ENCODE data around the gene NUBP2. TPM values are rescaled to one million over a fixed set of nuclear protein-coding genes. Genes with fewer than 3 reads are reported as not detected.

The NUBP2 gene
- total and polyA plus RNA-seq, 4 donors = 28.9 to 80.9 (median 54.1) TPM

DNA sequence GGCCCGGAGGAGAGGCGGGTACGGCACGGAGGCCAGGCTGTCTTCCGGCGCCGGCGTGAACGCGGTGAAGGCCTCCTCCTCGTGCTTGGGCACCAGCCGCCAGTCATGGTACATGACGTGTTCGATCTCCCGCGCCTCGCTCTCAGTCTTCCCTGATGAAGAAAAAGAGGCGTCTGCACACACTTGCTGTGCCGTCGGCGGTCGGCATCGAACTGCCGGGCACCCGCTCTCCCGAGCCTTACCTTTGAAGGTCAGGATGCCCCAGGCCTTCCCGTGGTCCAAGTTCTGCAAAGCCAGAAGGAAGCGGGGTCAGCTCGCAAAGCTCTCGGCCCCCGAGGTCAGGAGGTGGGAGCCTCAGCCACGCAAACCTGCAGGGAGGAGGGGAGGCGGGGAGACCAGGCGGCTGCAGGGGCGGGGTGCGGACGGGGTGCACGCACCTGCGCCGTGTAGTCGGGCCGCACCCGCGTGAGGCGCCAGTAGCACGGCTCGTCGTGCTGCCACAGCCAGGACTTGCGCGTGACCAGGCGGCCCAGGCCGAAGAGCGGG, 10.3 kb upstream of the NUBP2 start, which contains the start of gene EME2:
Gene EME2 (plus strand): TSS at position 449 of the 546 bp plus-strand sequence. CDS start 418 bp downstream, outside the sequence.
- H3K27ac ChIP-seq (ENCODE audit: low read depth in 1 of 2, low read length in 2 of 2) = peak within 1 kb of the TSS; percentile 83 to 94
- peak within 1 kb of the TSS; percentile 73 to 93 (median 78) for H3K4me3 ChIP-seq (ENCODE audit: low read depth in 1 of 3, low read length in 3 of 3)
- peaks cover 0 to 20% (median 6%) of the 10 kb centered on the region in 4 donors for H3K36me3 ChIP-seq (ENCODE audit: control insufficient read depth in 4 of 4, insufficient read depth in 3 of 4, low read depth in 1 of 4, low read length in 3 of 4)
- H3K9me3 ChIP-seq (ENCODE audit: control insufficient read depth in 4 of 4, low read length in 3 of 4) = no peaks in the 10 kb centered on the region
- peak within 1 kb of the TSS; percentile 21 to 89 for H3K9ac ChIP-seq (ENCODE audit: low read depth in 1 of 2, low read length in 2 of 2)
- TF ChIP-seq, protein P1, sequence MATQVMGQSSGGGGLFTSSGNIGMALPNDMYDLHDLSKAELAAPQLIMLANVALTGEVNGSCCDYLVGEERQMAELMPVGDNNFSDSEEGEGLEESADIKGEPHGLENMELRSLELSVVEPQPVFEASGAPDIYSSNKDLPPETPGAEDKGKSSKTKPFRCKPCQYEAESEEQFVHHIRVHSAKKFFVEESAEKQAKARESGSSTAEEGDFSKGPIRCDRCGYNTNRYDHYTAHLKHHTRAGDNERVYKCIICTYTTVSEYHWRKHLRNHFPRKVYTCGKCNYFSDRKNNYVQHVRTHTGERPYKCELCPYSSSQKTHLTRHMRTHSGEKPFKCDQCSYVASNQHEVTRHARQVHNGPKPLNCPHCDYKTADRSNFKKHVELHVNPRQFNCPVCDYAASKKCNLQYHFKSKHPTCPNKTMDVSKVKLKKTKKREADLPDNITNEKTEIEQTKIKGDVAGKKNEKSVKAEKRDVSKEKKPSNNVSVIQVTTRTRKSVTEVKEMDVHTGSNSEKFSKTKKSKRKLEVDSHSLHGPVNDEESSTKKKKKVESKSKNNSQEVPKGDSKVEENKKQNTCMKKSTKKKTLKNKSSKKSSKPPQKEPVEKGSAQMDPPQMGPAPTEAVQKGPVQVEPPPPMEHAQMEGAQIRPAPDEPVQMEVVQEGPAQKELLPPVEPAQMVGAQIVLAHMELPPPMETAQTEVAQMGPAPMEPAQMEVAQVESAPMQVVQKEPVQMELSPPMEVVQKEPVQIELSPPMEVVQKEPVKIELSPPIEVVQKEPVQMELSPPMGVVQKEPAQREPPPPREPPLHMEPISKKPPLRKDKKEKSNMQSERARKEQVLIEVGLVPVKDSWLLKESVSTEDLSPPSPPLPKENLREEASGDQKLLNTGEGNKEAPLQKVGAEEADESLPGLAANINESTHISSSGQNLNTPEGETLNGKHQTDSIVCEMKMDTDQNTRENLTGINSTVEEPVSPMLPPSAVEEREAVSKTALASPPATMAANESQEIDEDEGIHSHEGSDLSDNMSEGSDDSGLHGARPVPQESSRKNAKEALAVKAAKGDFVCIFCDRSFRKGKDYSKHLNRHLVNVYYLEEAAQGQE (IDR thresholded peaks at IDR 0.05) = no peak
- TF ChIP-seq HNF4A (conservative IDR thresholded peaks at IDR 0.05) (no peak), YY1 (IDR thresholded peaks at IDR 0.05) (no peak), RAD21 (IDR thresholded peaks at IDR 0.05) (no peak), HNF4G (IDR thresholded peaks at IDR 0.05) (no peak), FOXA2 (IDR thresholded peaks at IDR 0.05) (no peak), EGR1 (IDR thresholded peaks at IDR 0.05; ENCODE audit: low read depth in 2 of 2) (no peak), JUND (IDR thresholded peaks at IDR 0.05) (no peak), GABPA (IDR thresholded peaks at IDR 0.05 in 1 of 2, conservative IDR thresholded peaks at IDR 0.05 in 1 of 2) (no peak), TAF1 (conservative IDR thresholded peaks at IDR 0.05) (no peak), NR2F2 (IDR thresholded peaks at IDR 0.05) (no peak), SP1 (IDR thresholded peaks at IDR 0.05) (no peak), RXRA (IDR thresholded peaks at IDR 0.05) (no peak), CTCF (IDR thresholded peaks at IDR 0.05; ENCODE audit: low read depth, low read length, missing input control) (no peak), FOXA1 (IDR thresholded peaks at IDR 0.05) (no peak)
- TF ChIP-seq, protein P2, sequence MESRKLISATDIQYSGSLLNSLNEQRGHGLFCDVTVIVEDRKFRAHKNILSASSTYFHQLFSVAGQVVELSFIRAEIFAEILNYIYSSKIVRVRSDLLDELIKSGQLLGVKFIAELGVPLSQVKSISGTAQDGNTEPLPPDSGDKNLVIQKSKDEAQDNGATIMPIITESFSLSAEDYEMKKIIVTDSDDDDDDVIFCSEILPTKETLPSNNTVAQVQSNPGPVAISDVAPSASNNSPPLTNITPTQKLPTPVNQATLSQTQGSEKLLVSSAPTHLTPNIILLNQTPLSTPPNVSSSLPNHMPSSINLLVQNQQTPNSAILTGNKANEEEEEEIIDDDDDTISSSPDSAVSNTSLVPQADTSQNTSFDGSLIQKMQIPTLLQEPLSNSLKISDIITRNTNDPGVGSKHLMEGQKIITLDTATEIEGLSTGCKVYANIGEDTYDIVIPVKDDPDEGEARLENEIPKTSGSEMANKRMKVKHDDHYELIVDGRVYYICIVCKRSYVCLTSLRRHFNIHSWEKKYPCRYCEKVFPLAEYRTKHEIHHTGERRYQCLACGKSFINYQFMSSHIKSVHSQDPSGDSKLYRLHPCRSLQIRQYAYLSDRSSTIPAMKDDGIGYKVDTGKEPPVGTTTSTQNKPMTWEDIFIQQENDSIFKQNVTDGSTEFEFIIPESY (IDR thresholded peaks at IDR 0.05) = no peak
- TF ChIP-seq, protein P3, sequence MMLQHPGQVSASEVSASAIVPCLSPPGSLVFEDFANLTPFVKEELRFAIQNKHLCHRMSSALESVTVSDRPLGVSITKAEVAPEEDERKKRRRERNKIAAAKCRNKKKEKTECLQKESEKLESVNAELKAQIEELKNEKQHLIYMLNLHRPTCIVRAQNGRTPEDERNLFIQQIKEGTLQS (IDR thresholded peaks at IDR 0.05) = no peak
- TF ChIP-seq, protein P4, sequence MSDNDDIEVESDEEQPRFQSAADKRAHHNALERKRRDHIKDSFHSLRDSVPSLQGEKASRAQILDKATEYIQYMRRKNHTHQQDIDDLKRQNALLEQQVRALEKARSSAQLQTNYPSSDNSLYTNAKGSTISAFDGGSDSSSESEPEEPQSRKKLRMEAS (IDR thresholded peaks at IDR 0.05) = no peak
- DNase-seq (ENCODE audit: low spot score) = peak; percentile 52
- WGBS = under 1% methylated on average over 53 of the region's 53 CpGs
- no peaks in the 10 kb centered on the region for H3K27me3 ChIP-seq (ENCODE audit: control insufficient read depth in 4 of 4, insufficient read depth in 4 of 4, low read length in 3 of 4)
- peaks cover 10 to 50% (median 29%) of the 10 kb centered on the region in 4 donors for H3K4me1 ChIP-seq (ENCODE audit: control insufficient read depth in 4 of 4, insufficient read depth in 4 of 4, low read length in 3 of 4)

All from liver (tissue), 9 donors.